HepG2 (cell line): Measurements from ENCODE around the gene PBLD. TPM values are rescaled to one million over a fixed set of nuclear protein-coding genes. Genes with fewer than 3 reads are reported as not detected.
A peak's percentile ranks its signal among the peaks of the same experiment; 100 is the strongest.

ENCODE experiments used
- ATAC-seq: fragments of 200-7000 bp; cut with Tn5 transposase; 3 replicates; pipeline ENCODE4 v1.9.1; 2020; ENCODE audit warnings: mild to moderate bottlenecking, moderate library complexity
- BruUV-seq: library from RNA; stranded (reverse); fragments of 400-500 nt; replicated peaks from 2 replicates; lab custom pipeline; 2021; lab: Mats Ljungman, UMichigan
- CTCF ChIA-PET: fragments of 300-600 bp; formaldehyde crosslinking; extraction: SDS; loops from one replicate; lab custom pipeline; 2021; ENCODE audit warnings: low total read pairs, inconsistent platforms, low intra/inter-chr PET ratio; lab: Yijun Ruan, JAX
- POLR2A ChIA-PET: fragments of 350-600 bp; sonication (Branson Sonifier 250); formaldehyde crosslinking; loops from one replicate; lab custom pipeline; 2020; ENCODE audit warnings: antibody characterized with exemption, inconsistent platforms; lab: Yijun Ruan, JAX
- DNase-seq: peaks from one replicate; pipeline ENCODE4 v3.0.0-alpha.2; 2015; ENCODE audit warnings: low spot score
- FAIRE-seq: peaks from 3 replicates; lab custom pipeline; 2011; peaks lifted over from hg19 to GRCh38; lab: Jason Lieb, UNC
- H2AFZ ChIP-seq: one replicate; pipeline ENCODE4 v1.6.1; 2011; ENCODE audit warnings: low read length, inconsistent platforms
- H3K27ac ChIP-seq: fragments of 300-600 bp; 3 replicates; pipeline ENCODE4 v1.8.0; 2011; ENCODE audit warnings: mixed run types, mild to moderate bottlenecking, mixed read lengths, low read length, inconsistent platforms; ENCODE audit not compliant: insufficient read depth; ENCODE audit errors: extremely low read length
- H3K27me3 ChIP-seq, 2 experiments: fragments of 200-600 bp in 1 of 2; 2 replicates in 1 of 2; 3 replicates in 1 of 2; pipeline versions ENCODE4 v1.6.0 to v1.8.0; 2011; ENCODE audit warnings: low read length in 2 of 2, mild to moderate bottlenecking in 2 of 2, moderate library complexity in 2 of 2, inconsistent platforms in 1 of 2; ENCODE audit not compliant: insufficient read depth in 2 of 2, control insufficient read depth in 1 of 2
- H3K36me3 ChIP-seq, 2 experiments: fragments of 200-600 bp in 1 of 2; replicated peaks in 1 of 2; 2 replicates in 1 of 2; 3 replicates in 1 of 2; pipeline versions ENCODE4 v1.5.1 to v1.8.0; 2011; ENCODE audit warnings: low read length in 2 of 2, inconsistent platforms in 1 of 2; ENCODE audit not compliant: insufficient read depth in 2 of 2, control insufficient read depth in 1 of 2
- H3K4me1 ChIP-seq: 2 replicates; pipeline ENCODE4 v1.5.1; 2012; ENCODE audit warnings: low read length, inconsistent platforms; ENCODE audit not compliant: insufficient read depth
- H3K4me2 ChIP-seq: 2 replicates; pipeline ENCODE4 v1.6.0; 2011; ENCODE audit warnings: low read depth, low read length, inconsistent platforms
- H3K4me3 ChIP-seq, 3 experiments: fragments of 200-600 bp in 1 of 3; sonication (generic), shearing (Covaris generic) in 1 of 3; replicated peaks in 1 of 3; 2 replicates each; pipeline ENCODE4 v1.5.1; 2011 to 2016; ENCODE audit warnings: low read length in 3 of 3, inconsistent platforms in 2 of 3, low read depth in 2 of 3, mild to moderate bottlenecking in 2 of 3, control low read depth in 1 of 3, mixed read lengths in 1 of 3; ENCODE audit not compliant: insufficient read depth in 1 of 3
- H3K79me2 ChIP-seq: one replicate; pipeline ENCODE4 v1.6.1; 2011; ENCODE audit warnings: low read length, inconsistent platforms; ENCODE audit not compliant: insufficient read depth
- H3K9ac ChIP-seq: 2 replicates; pipeline ENCODE4 v1.6.0; 2011; ENCODE audit warnings: mild to moderate bottlenecking, low read depth, low read length, inconsistent platforms; ENCODE audit not compliant: insufficient read depth
- H3K9me3 ChIP-seq: 2 replicates; pipeline ENCODE4 v1.5.1; 2012; ENCODE audit warnings: mild to moderate bottlenecking, low read length
- H4K20me1 ChIP-seq: 2 replicates; pipeline ENCODE4 v1.6.0; 2011; ENCODE audit warnings: inconsistent platforms, mild to moderate bottlenecking, low read length, moderate library complexity; ENCODE audit not compliant: insufficient read depth
- ATAD3A ChIP-seq: sonication (generic); formaldehyde crosslinking; IDR thresholded peaks from 2 replicates; pipeline ENCODE4 v1.4.0; 2020; ENCODE audit warnings: missing genetic modification reagents
- CEBPB ChIP-seq: IDR thresholded peaks from 2 replicates; pipeline ENCODE4 v1.6.1; 2011; ENCODE audit warnings: low read depth, low read length, improper control_type of control experiment, borderline replicate concordance
- CREBL2 ChIP-seq: sonication (generic); formaldehyde crosslinking; IDR thresholded peaks from 2 replicates; pipeline ENCODE4 v1.8.1; 2023; ENCODE audit warnings: missing genetic modification reagents, mild to moderate bottlenecking, borderline replicate concordance
- IRF9 ChIP-seq: sonication (generic); formaldehyde crosslinking; IDR thresholded peaks from 2 replicates; pipeline ENCODE4 v1.8.0; 2022; ENCODE audit warnings: missing genetic modification reagents, mild to moderate bottlenecking, borderline replicate concordance
- SOX13 ChIP-seq, 3 experiments: fragments of 450-650 bp in 1 of 3; sonication (generic) in 1 of 3; formaldehyde crosslinking in 1 of 3; IDR thresholded peaks in 2 of 3; conservative IDR thresholded peaks in 1 of 3; 2 replicates each; pipeline versions ENCODE4 v1.5.0 to v1.6.1; 2016 to 2020; ENCODE audit warnings: antibody characterized with exemption in 1 of 3, mild to moderate bottlenecking in 1 of 3, missing compliant biosample characterization in 1 of 3, missing genetic modification reagents in 1 of 3, moderate library complexity in 1 of 3
- TAF15 ChIP-seq: fragments of 200-400 bp; formaldehyde crosslinking; IDR thresholded peaks from one replicate; pipeline ENCODE4 v1.6.1; 2018; ENCODE audit warnings: mild to moderate bottlenecking, low read depth, low read length; ENCODE audit not compliant: poor library complexity, severe bottlenecking
- ZBTB43 ChIP-seq: sonication (generic); formaldehyde crosslinking; conservative IDR thresholded peaks from 2 replicates; pipeline ENCODE4 v1.4.0; 2020; ENCODE audit warnings: missing genetic modification reagents
- ZNF83 ChIP-seq: sonication (generic); formaldehyde crosslinking; IDR thresholded peaks from 2 replicates; pipeline ENCODE4 v1.4.0; 2020; ENCODE audit warnings: missing genetic modification reagents, mild to moderate bottlenecking, borderline replicate concordance
- WGBS: methylation state at CpG from one replicate; pipeline ENCODE4 v1.1.6; 2017; ENCODE audit warnings: low lambda C conversion rate; 5-methylcytosine and 5-hydroxymethylcytosine counted together
- in situ Hi-C: cut with HindIII; loops from 2 replicates; pipeline ENCODE4 v1.10.0; 2017; ENCODE audit warnings: low pct_unique_long_range_greater_than_20kb; ENCODE audit not compliant: extremely low pct_ligation_motif_present
- intact Hi-C: fragments of 100-400 bp; cut with micrococcal nuclease; formaldehyde crosslinking; loops from one replicate; pipeline ENCODE4 v1.10.0; 2022; ENCODE audit not compliant: unreplicated experiment
- polyA plus RNA-seq, 8 experiments: library from polyadenylated mRNA; depleted of rRNA in 3 of 8; stranded (reverse) in 7 of 8; unstranded in 1 of 8; fragments of >200 nt; fragmentation: Illumina TruSeq in 4 of 8; extraction: Trizol in 4 of 8; gene quantifications; 2 replicates each; pipeline versions ENCODE4 v1.2.1 to v1.2.3, GENCODE V29; 2011 to 2016; ENCODE audit warnings: low read depth in 4 of 8, missing spikeins in 1 of 8, mixed read lengths in 1 of 8; ENCODE audit not compliant: insufficient read depth in 1 of 8
- total RNA-seq, 5 experiments: library from RNA; depleted of rRNA; stranded (reverse); fragments of >200 nt; fragmentation: Illumina TruSeq; extraction: Trizol; gene quantifications; 2 replicates each; pipeline ENCODE4 v1.2.3, GENCODE V29; 2016; ENCODE audit warnings: low read depth in 1 of 5

PBLD gene
- total and polyA plus RNA-seq, 2 of the 13 experiments (the other 11 are each of a cell fraction or from before 2014, with no cell fraction given): 0.42 to 3.1 TPM

GRCh38 chr10:68271196-68271882 lies 61.4 kb downstream of the PBLD start:
- no peak overlapping the region for H3K4me2 ChIP-seq
- no peaks in the 10 kb centered on the region for H4K20me1 ChIP-seq
- no TSS peak for BruUV-seq
- no peak overlapping the region for H3K9ac ChIP-seq
- ATAC-seq (no peak), DNase-seq (no peak), FAIRE-seq (no peak)
- H2AFZ ChIP-seq: no peak overlapping the region
- no peak overlapping the region for H3K27ac ChIP-seq
- no peaks in the 10 kb centered on the region for H3K4me1 ChIP-seq
- no peak overlapping the region for H3K4me3 ChIP-seq
- H3K9me3 ChIP-seq: no peaks in the 10 kb centered on the region
- ChIA-PET CTCF (no interaction called here), POLR2A (no interaction called here)
- TF ChIP-seq CEBPB (0 out of 2 replicates have a peak, but pooled peaks have one; percentile 8), IRF9 (no peak), CREBL2 (no peak), SOX13 (IDR thresholded peaks at IDR 0.05) (no peak), SOX13 (CRISPR knock-in tag; conservative IDR thresholded peaks at IDR 0.05 in 1 of 2, IDR thresholded peaks at IDR 0.05 in 1 of 2) (peak in 1 of 2 experiments; percentile 21; a peak in 1 of 4 replicates), ZBTB43 (CRISPR knock-in tag) (no peak), ATAD3A (no peak), ZNF83 (CRISPR knock-in tag) (no peak), TAF15 (no peak)
- in situ Hi-C loops (no loop called here), intact Hi-C loops (loop anchor here (2.0 kb wide), 1 partner anchor 59 kb away; no protein-coding TSS in a partner anchor)
- H3K27me3 ChIP-seq: no peaks in the 10 kb centered on the region
- no peaks in the 10 kb centered on the region for H3K36me3 ChIP-seq
- 41% methylated on average over 7 of the region's 7 CpGs for WGBS
- H3K79me2 ChIP-seq: no peaks in the 10 kb centered on the region
